HepG2 (cell line): Measurements from ENCODE around the gene EMC9. TPM values are rescaled to one million over a fixed set of nuclear protein-coding genes. Genes with fewer than 3 reads are reported as not detected.

ENCODE experiments used
- AGO1 ChIP-seq: fragments of 200-400 bp; formaldehyde crosslinking; IDR thresholded peaks from 2 replicates; pipeline ENCODE4 v1.6.1; 2017; ENCODE audit warnings: mild to moderate bottlenecking, low read depth, low read length, moderate library complexity; ENCODE audit not compliant: poor library complexity, severe bottlenecking
- BRD4 ChIP-seq: sonication (generic); formaldehyde crosslinking; IDR thresholded peaks from 2 replicates; pipeline ENCODE4 v1.4.0; 2020; ENCODE audit warnings: missing genetic modification reagents
- CERS6 ChIP-seq: sonication (generic); formaldehyde crosslinking; IDR thresholded peaks from 2 replicates; pipeline ENCODE4 v1.5.0; 2020; ENCODE audit warnings: missing genetic modification reagents
- DR1 ChIP-seq: sonication (generic); formaldehyde crosslinking; IDR thresholded peaks from 2 replicates; pipeline ENCODE4 v1.8.0; 2021; ENCODE audit warnings: mild to moderate bottlenecking, missing genetic modification reagents, inconsistent platforms
- DRAP1 ChIP-seq: IDR thresholded peaks from 2 replicates; pipeline ENCODE4 v1.6.1; 2016; ENCODE audit warnings: missing genetic modification reagents, missing compliant biosample characterization
- GTF3A ChIP-seq: sonication (generic); formaldehyde crosslinking; conservative IDR thresholded peaks from 2 replicates; pipeline ENCODE4 v1.4.0; 2020; ENCODE audit warnings: mild to moderate bottlenecking, missing genetic modification reagents
- NAIF1 ChIP-seq: sonication (generic); formaldehyde crosslinking; IDR thresholded peaks from 2 replicates; pipeline ENCODE4 v1.5.0; 2020; ENCODE audit warnings: mild to moderate bottlenecking, missing genetic modification reagents, borderline replicate concordance
- NFRKB ChIP-seq: fragments of 450-650 bp; IDR thresholded peaks from 2 replicates; pipeline ENCODE4 v1.6.1; 2017
- PLRG1 ChIP-seq: fragments of 450-650 bp; conservative IDR thresholded peaks from 2 replicates; pipeline ENCODE4 v1.6.1; 2016
- POGK ChIP-seq: sonication (generic); formaldehyde crosslinking; conservative IDR thresholded peaks from 2 replicates; pipeline ENCODE4 v1.8.0; 2022; ENCODE audit warnings: mild to moderate bottlenecking, moderate library complexity, missing genetic modification reagents
- POLR2AphosphoS5 ChIP-seq: IDR thresholded peaks from 2 replicates; pipeline ENCODE4 v1.6.1; 2012; ENCODE audit warnings: low read depth, low read length
- REXO4 ChIP-seq: sonication (generic); formaldehyde crosslinking; IDR thresholded peaks from 2 replicates; pipeline ENCODE4 v1.8.0; 2022; ENCODE audit warnings: missing genetic modification reagents, mild to moderate bottlenecking, borderline replicate concordance
- RORA ChIP-seq: sonication (generic); formaldehyde crosslinking; IDR thresholded peaks from 2 replicates; pipeline ENCODE4 v1.5.0; 2020; ENCODE audit warnings: mild to moderate bottlenecking, missing genetic modification reagents, moderate library complexity
- TCF7 ChIP-seq: sonication (generic); IDR thresholded peaks from 2 replicates; pipeline ENCODE4 v1.6.1; 2016; ENCODE audit warnings: antibody characterized with exemption, low read depth
- TEAD2 ChIP-seq: sonication (generic); formaldehyde crosslinking; IDR thresholded peaks from 2 replicates; pipeline ENCODE4 v1.9.0; 2021; ENCODE audit warnings: missing genetic modification reagents
- TP53 ChIP-seq: sonication (generic); formaldehyde crosslinking; conservative IDR thresholded peaks from 2 replicates; pipeline ENCODE4 v1.4.0; 2020; ENCODE audit warnings: missing genetic modification reagents
- ZBTB38 ChIP-seq: sonication (generic); formaldehyde crosslinking; IDR thresholded peaks from 2 replicates; pipeline ENCODE4 v1.5.1; 2020; ENCODE audit warnings: mild to moderate bottlenecking, missing genetic modification reagents
- ZBTB39 ChIP-seq: sonication (generic); formaldehyde crosslinking; IDR thresholded peaks from 2 replicates; pipeline ENCODE4 v1.5.0; 2020; ENCODE audit warnings: missing genetic modification reagents
- ZFP36 ChIP-seq: fragments of 150-350 bp; IDR thresholded peaks from 2 replicates; pipeline ENCODE4 v1.6.1; 2018; ENCODE audit warnings: borderline replicate concordance, low read length, low read depth; ENCODE audit not compliant: partially characterized antibody
- ZMAT3 ChIP-seq: sonication (generic); formaldehyde crosslinking; conservative IDR thresholded peaks from 2 replicates; pipeline ENCODE4 v1.7.0; 2021; ENCODE audit warnings: missing genetic modification reagents
- ZNF121 ChIP-seq: sonication (generic); formaldehyde crosslinking; IDR thresholded peaks from 2 replicates; pipeline ENCODE4 v1.5.0; 2020; ENCODE audit warnings: mild to moderate bottlenecking, missing genetic modification reagents
- ZNF530 ChIP-seq: sonication (generic); formaldehyde crosslinking; IDR thresholded peaks from 2 replicates; pipeline ENCODE4 v1.5.0; 2020; ENCODE audit warnings: low read depth, mild to moderate bottlenecking, missing genetic modification reagents
- ZNF737 ChIP-seq: sonication (generic); formaldehyde crosslinking; IDR thresholded peaks from 2 replicates; pipeline ENCODE4 v1.5.0; 2020; ENCODE audit warnings: missing genetic modification reagents, mild to moderate bottlenecking, borderline replicate concordance
- ZNF747 ChIP-seq: sonication (generic); formaldehyde crosslinking; IDR thresholded peaks from 2 replicates; pipeline ENCODE4 v1.8.1; 2023; ENCODE audit warnings: missing genetic modification reagents, mild to moderate bottlenecking, borderline replicate concordance
- ZNF776 ChIP-seq: sonication (generic); formaldehyde crosslinking; IDR thresholded peaks from 2 replicates; pipeline ENCODE4 v1.4.0; 2020; ENCODE audit warnings: mild to moderate bottlenecking, missing genetic modification reagents
- ZNF839 ChIP-seq: sonication (generic); formaldehyde crosslinking; IDR thresholded peaks from 2 replicates; pipeline ENCODE4 v1.4.0; 2020; ENCODE audit warnings: missing genetic modification reagents, mild to moderate bottlenecking, borderline replicate concordance
- polyA plus RNA-seq, 8 experiments: library from polyadenylated mRNA; depleted of rRNA in 3 of 8; stranded (reverse) in 7 of 8; unstranded in 1 of 8; fragments of >200 nt; fragmentation: Illumina TruSeq in 4 of 8; extraction: Trizol in 4 of 8; gene quantifications; 2 replicates each; pipeline versions ENCODE4 v1.2.1 to v1.2.3, GENCODE V29; 2011 to 2016; ENCODE audit warnings: low read depth in 4 of 8, missing spikeins in 1 of 8, mixed read lengths in 1 of 8; ENCODE audit not compliant: insufficient read depth in 1 of 8
- total RNA-seq, 5 experiments: library from RNA; depleted of rRNA; stranded (reverse); fragments of >200 nt; fragmentation: Illumina TruSeq; extraction: Trizol; gene quantifications; 2 replicates each; pipeline ENCODE4 v1.2.3, GENCODE V29; 2016; ENCODE audit warnings: low read depth in 1 of 5

Gene EMC9
- total and polyA plus RNA-seq, 2 of the 13 experiments (the other 11 are each of a cell fraction or from before 2014, with no cell fraction given): 60.5 to 78.7 TPM

- no peak for TF ChIP-seq ZFP36
- TF ChIP-seq POGK (CRISPR knock-in tag): peak; percentile 79
- peak; percentile 39 for TF ChIP-seq ZNF839 (CRISPR knock-in tag)
- TF ChIP-seq REXO4 (CRISPR knock-in tag): no peak
- TF ChIP-seq TEAD2 (CRISPR knock-in tag): peak; percentile 62; the same call in 1 of the 2 replicates
- no peak; the same call in 1 of the 2 replicates for TF ChIP-seq ZNF747 (CRISPR knock-in tag)
- no peak for TF ChIP-seq PLRG1
- no peak for TF ChIP-seq ZBTB39 (CRISPR knock-in tag)
- TF ChIP-seq DRAP1 (CRISPR knock-in tag): peak; percentile 93
- peak; percentile 97 for TF ChIP-seq ZNF776 (CRISPR knock-in tag)
- no peak; the same call in 1 of the 2 replicates for TF ChIP-seq ZMAT3 (CRISPR knock-in tag)
- no peak for TF ChIP-seq CERS6
- TF ChIP-seq NFRKB: no peak
- TF ChIP-seq POLR2AphosphoS5: peak; percentile 86
- no peak for TF ChIP-seq NAIF1
- TF ChIP-seq TCF7: no peak
- TF ChIP-seq ZNF121: no peak
- no peak for TF ChIP-seq TP53
- TF ChIP-seq AGO1: peak; percentile 53
- no peak for TF ChIP-seq ZNF530 (CRISPR knock-in tag)
- no peak for TF ChIP-seq GTF3A
- TF ChIP-seq BRD4 (CRISPR knock-in tag): peak; percentile 75
- TF ChIP-seq DR1: peak; percentile 77; the same call in 1 of the 2 replicates
- peak; percentile 83 for TF ChIP-seq ZBTB38 (CRISPR knock-in tag)
- no peak for TF ChIP-seq RORA (CRISPR knock-in tag)
- TF ChIP-seq ZNF737 (CRISPR knock-in tag): no peak
Measured at GRCh38 chr14:24135834-24136683, 5.3 kb downstream of the EMC9 start, which contains the start of gene PSME1 (continued).
